Endothelial cell (in vitro differentiated cells): ENCODE results near the gene DPYD. TPM values are rescaled to one million over a fixed set of nuclear protein-coding genes. Genes with fewer than 3 reads are reported as not detected.

Experiments
- DNase-seq: peaks from one replicate; pipeline ENCODE4 v3.0.0; 2021; ENCODE audit warnings: low spot score
- H3K27ac Mint-ChIP-seq: one replicate; pipeline ENCODE4 v1.8.0; 2021; ENCODE audit warnings: mixed read lengths, inconsistent platforms; ENCODE audit not compliant: unreplicated experiment
- H3K27me3 Mint-ChIP-seq: one replicate; pipeline ENCODE4 v1.8.0; 2021; ENCODE audit warnings: mild to moderate bottlenecking, moderate library complexity, mixed read lengths, inconsistent platforms; ENCODE audit not compliant: unreplicated experiment
- H3K36me3 Mint-ChIP-seq: one replicate; pipeline ENCODE4 v1.8.0; 2021; ENCODE audit warnings: mild to moderate bottlenecking, low read depth, mixed read lengths, inconsistent platforms; ENCODE audit not compliant: unreplicated experiment
- H3K4me1 Mint-ChIP-seq: one replicate; pipeline ENCODE4 v1.8.0; 2021; ENCODE audit warnings: mild to moderate bottlenecking, mixed read lengths, inconsistent platforms; ENCODE audit not compliant: unreplicated experiment
- H3K4me3 Mint-ChIP-seq: one replicate; pipeline ENCODE4 v1.8.0; 2021; ENCODE audit warnings: mild to moderate bottlenecking, mixed read lengths, inconsistent platforms; ENCODE audit not compliant: unreplicated experiment
- H3K9me3 Mint-ChIP-seq: one replicate; pipeline ENCODE4 v1.8.0; 2021; ENCODE audit warnings: mixed read lengths, inconsistent platforms; ENCODE audit not compliant: unreplicated experiment
- CTCF ChIP-seq: fragments of 200-600 bp; sonication (generic); IDR thresholded peaks from one replicate; pipeline ENCODE4 v1.5.0; 2021; ENCODE audit warnings: antibody characterized with exemption; ENCODE audit not compliant: unreplicated experiment
- total RNA-seq: library from RNA; stranded (reverse); fragmentation: NEBNext Ultra II Directional; extraction: Animal tissue kit (Norgen Biotek cat#: 25700); gene quantifications from one replicate; pipeline ENCODE4 v1.2.1, GENCODE V29; 2021; ENCODE audit not compliant: unreplicated experiment

DPYD gene
- total RNA-seq, 1 donor from 2014 or later: 3.4 TPM

DNA sequence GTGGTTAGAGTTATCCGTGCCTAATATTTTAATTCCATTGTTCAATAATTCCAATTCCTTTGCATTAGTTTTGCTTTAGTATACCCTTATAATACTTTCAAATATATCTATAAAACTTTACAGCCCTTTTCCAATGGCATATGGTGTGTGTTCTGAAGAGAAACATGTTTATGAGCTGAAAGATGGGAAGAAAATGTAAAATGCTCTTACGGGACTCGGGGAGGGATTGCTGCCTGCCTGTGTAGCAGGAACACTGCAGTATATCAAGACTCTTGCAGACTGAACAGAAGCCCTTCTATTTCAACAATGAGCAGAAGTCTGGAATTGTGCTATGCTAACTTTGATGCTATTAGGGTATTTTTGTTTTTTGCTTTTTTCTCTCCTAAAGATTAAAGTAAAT lies 792.4 kb downstream of the DPYD start:
- no peaks in the 10 kb centered on the region for H3K27me3 Mint-ChIP-seq
- TF ChIP-seq CTCF: no peak
- H3K27ac Mint-ChIP-seq: no peak overlapping the region
- no peak for DNase-seq
- no peaks in the 10 kb centered on the region for H3K9me3 Mint-ChIP-seq
- no peaks in the 10 kb centered on the region for H3K4me1 Mint-ChIP-seq
- no peaks in the 10 kb centered on the region for H3K36me3 Mint-ChIP-seq
- no peak overlapping the region for H3K4me3 Mint-ChIP-seq

DNA sequence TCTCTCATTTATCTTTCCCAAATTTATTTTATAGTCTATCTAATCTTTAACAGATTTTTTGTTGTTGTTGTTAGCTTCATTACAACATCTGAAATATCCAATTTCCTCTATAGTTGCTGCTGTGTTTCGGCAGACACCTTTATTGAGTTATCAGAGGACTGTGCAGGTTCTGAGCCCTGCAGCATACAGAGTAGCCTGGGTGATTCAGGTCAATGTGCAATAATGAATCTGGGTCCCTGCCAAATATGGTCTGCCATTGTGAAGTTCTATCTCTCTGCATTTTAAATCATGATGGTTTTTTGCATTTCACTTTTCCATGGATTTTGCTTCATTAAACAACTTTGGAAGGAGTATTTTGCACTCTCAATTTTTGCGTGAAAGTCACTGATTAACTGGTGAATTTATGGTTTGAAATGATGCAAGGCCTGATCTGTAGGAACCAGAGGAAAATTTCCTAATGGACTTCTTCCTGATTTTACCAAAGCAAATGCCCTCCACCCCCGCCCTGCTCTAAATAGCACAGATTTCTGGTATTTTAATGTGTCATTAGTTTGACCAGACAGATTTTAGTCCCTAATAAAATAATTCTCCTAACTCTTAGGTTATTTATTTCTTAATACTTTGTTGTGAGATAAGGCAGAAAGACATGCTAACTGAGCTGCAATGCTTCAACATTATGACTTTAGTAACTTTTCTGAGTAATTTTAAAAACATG lies 797.0 kb downstream of the DPYD start:
- Mint-ChIP-seq H3K36me3 (no peaks in the 10 kb centered on the region), H3K4me3 (no peak overlapping the region), H3K9me3 (no peaks in the 10 kb centered on the region), H3K27ac (no peak overlapping the region), H3K4me1 (no peaks in the 10 kb centered on the region), H3K27me3 (no peaks in the 10 kb centered on the region)
- TF ChIP-seq CTCF: no peak
- no peak for DNase-seq

- TF ChIP-seq CTCF: no peak
- H3K27me3 Mint-ChIP-seq: no peaks in the 10 kb centered on the region
- H3K4me1 Mint-ChIP-seq: no peaks in the 10 kb centered on the region
- no peak for DNase-seq
- no peak overlapping the region for H3K4me3 Mint-ChIP-seq
- H3K27ac Mint-ChIP-seq: no peak overlapping the region
- no peaks in the 10 kb centered on the region for H3K9me3 Mint-ChIP-seq
- H3K36me3 Mint-ChIP-seq: no peaks in the 10 kb centered on the region
Measured at GRCh38 chr1:97120806-97121205, 800.0 kb downstream of the DPYD start.

- Mint-ChIP-seq H3K4me3 (no peak overlapping the region), H3K27ac (no peak overlapping the region), H3K9me3 (no peaks in the 10 kb centered on the region), H3K27me3 (no peaks in the 10 kb centered on the region), H3K36me3 (no peaks in the 10 kb centered on the region), H3K4me1 (no peaks in the 10 kb centered on the region)
- TF ChIP-seq CTCF: no peak
- no peak for DNase-seq
Measured at GRCh38 chr1:97119260-97120158, 801.3 kb downstream of the DPYD start.

GRCh38 chr1:97114842-97115241 lies 806.0 kb downstream of the DPYD start:
- Mint-ChIP-seq H3K27ac (no peak overlapping the region), H3K36me3 (no peaks in the 10 kb centered on the region), H3K4me3 (no peak overlapping the region), H3K4me1 (no peaks in the 10 kb centered on the region), H3K9me3 (no peaks in the 10 kb centered on the region), H3K27me3 (no peaks in the 10 kb centered on the region)
- no peak for DNase-seq
- TF ChIP-seq CTCF: no peak
